DMS 273 treated with DMSO at 0.1 percent for 48 hours (cell line): Measurements from ENCODE around the gene AMZ1.
"Not testable (repeated sequence)": the region's sequence is repeated elsewhere in the genome, so short reads cannot be mapped to it uniquely, and the experiment has no call there.

Experiments used
- DNase-seq: peaks from one replicate; lab custom pipeline; 2025; lab: John Stamatoyannopoulos, UW

Gene AMZ1

DNA sequence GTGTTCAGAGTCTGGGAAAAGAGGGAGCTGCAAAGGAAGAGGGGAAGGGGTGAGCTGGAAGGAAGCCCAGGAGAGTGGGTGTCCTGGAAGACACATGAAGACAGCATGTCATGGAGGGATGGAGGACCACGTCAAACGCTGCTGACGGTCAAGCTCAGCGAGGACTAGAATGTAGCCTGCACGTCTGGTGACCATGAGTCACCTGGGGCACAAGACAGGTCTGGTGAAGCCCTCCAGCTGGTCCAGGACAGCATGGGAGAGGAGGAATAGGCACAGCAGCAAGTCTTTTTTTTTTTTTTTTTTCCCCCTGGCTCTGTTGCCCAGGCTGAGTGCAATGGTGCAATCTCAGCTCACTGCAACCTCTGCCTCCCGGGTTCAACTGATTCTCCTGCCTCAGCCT, 19.6 kb upstream of the AMZ1 start:
- DNase-seq, result no peak

DNA sequence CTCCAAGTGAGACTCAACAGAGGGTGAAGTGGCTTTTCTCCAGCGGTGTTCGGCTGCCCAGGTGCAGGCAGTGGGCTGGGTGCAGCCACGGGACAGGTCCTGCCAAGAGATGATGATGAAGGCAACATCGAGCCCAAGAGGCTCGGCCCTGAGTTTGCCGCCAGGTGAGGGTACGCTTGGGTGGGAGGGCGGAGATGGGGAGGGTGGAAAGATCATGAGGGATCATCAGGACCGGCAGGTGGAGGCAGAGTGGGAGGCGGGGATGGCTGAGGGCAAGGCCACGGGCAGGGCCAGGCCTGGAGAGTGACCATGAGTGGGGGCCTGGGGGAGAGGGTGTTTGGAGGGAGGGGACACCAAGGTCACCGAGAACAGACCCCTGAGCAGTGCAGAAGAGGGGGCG, 17.8 kb upstream of the AMZ1 start:
- DNase-seq, result no peak

DNA sequence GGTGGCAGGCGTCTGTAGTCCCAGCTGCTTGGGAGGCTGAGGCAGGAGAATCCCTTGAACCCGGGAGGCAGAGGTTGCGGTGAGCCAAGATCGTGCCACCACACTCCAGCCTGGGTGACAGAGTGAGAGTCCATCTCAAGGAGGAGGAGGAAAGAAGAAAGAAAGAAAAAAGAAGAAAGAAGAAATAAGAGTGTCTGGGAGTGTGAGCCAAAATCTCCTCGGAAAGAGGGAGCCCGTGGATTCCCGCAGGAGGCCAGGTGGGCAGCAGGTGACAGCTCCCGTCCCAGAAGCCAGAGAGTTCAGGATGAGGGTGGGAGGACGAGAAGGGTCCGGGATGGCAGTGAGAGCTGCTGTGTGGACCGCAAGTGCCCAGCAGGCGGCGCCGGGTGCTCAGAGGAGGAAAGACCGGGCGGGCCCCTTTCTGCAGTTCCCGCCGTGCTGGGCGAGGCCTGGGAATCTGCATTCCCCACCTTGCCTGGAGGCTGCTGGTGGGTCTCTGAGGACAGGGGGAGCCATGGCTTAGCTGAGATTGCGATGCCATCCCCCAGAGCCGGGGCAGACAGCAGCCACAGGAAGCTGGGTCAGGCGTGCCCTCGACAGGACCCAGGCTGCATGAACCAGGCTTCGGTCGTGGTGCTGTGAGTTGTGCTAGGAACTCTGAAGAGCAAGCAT, 17.1 kb upstream of the AMZ1 start:
- DNase-seq, result peak; percentile 20

DNA sequence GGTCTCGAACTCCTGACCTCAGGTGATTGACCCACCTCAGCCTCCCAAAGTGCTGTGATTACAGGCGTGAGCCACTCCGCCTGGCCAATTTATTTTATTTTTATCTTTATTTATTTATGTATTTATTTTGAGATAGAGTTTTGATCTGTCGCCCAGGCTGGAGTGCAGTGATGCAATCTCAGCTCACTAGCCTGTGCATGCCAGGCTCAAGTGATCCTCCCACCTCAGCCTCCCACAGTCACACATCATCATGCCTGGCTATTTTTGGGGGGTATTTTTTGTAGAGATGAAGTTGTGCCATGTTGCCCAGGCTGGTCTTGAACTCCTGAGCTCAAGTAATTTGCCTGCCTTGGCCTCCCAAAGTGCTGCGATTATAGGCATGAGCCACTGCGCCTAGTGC, 14.8 kb upstream of the AMZ1 start:
- DNase-seq, result not testable (repeated sequence)

DNA sequence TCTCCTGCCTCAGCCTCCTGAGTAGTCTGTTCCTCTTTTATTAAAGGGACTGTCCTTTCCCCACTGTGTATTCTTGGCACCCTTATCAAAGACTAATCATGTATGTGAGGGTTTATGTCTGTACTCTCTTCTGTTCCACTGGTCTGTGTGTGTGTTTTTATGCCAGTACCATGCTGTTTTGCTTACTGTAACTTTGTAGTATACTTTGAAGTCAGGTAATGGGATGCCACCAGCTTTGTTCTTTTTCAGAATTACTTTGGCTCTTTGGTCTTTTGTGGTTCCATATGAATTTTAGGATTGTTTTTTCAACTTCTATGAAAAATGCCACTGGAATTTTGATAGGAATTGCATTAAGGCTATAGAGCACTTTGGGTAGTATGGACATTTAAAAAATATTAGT, 14.1 kb upstream of the AMZ1 start:
- DNase-seq, result no peak

DNA sequence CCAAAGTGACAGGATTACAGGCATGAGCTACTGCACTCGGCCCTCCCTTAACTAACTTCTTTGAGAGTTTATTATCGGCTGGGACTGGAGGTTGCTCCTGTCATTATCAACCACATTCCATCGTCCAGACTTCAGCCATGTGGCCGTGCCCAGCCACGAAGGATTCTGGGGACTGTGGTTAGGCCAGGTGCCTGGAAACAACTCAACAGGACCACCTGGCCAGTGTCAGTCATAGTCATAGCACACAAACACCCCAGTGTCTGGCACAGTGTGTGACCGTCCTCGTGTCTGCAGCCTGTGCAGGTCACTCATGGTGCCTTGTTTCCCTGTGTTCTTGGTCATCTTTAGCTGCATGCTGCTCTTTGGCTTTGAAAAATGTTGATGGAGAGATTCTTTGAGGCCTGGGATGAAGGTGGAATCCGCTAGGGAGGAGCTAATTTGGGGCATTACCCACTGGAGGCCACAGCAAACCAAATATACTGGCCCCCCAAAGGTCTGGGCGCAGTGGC, 12.7 kb upstream of the AMZ1 start:
- no peak for DNase-seq

DNA sequence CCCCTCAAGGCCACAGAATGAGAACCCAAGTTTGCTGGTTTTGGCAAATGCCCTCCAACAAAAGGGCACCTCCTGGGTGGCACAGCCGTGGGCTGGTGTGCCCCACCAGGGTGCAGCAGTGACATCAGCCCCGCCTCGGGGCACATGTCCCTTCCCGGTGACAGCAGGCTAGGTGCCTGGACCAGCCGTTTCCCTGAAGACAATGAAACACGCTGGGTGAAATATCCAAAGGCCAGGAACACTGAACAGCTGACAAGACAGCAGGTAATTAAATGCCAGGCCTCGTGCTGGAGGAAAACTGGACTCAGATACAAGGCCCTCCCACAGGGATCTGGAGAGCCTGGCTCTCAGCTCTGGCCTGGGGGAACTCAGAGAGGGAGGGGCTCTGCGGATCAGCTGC, 11.4 kb upstream of the AMZ1 start:
- not testable (repeated sequence) for DNase-seq

DNA sequence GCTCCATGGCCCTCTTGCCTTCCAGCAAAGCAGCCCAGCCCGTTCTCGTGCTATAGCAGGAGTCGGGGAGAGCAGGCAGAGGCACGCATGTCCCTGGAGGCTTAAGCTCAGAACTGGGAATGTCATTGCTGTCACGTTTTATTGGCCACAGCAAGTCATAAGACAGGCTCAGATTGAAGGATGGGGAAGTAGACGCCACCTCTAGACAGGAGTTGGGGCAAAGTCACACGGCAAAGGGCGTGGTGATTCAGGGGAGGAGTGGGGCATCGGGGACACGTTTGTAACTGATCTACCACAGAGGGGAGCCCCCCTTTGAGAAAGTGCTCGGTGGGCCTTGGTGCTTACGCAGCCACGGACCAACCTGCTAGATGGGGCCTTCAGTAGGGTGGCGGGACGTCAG, 9.5 kb upstream of the AMZ1 start:
- not testable (repeated sequence) for DNase-seq

DNA sequence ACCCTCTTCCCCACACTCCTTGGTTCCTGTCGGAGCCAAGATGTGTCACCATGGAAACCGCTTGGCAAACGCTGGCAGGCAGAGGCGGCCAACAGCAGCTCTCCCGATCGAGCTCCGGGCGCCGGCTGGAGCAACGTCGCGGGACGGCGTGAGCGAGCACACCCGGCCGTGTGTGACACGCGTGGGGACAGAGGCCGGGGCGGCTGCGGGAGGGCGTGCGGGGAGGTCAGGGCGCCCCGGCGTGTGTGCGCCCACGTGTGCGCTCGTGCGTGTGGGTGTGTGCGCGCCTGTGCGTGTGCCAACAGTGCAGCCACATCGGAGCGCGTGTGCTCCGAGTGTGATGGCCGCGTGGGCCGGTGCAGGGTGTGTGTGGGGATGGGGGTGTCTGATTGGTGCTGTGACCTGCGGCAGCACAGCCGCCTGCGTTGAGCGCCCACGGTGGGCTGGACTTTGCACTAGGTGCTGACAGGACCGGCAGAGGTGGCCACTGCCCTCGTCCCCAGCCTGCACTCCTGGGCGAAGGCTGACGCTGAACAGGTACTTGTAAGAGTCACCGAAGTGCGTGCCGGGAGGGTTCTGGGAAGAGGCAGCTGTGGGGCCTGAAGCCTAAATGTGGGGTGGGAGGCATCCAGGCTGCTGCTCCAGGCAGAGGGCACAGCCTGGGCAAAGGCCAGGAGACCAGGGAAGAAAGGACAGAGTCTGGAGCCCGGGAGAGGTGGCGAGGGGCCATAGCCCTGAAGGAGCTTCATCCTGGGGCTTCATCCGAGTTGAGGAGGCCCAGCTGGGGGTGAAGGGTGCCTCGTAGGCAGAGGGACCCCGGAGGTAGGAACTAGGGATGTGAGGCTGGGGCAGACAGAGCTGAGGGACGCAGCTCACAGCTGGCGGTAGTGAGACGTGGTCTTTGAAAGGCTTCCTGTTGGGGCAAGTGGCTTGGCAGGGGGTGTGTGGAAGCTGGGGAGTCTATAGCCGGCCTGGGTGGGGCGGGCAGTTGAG, 8.6 kb upstream of the AMZ1 start:
- DNase-seq, result not testable (repeated sequence)

DNA sequence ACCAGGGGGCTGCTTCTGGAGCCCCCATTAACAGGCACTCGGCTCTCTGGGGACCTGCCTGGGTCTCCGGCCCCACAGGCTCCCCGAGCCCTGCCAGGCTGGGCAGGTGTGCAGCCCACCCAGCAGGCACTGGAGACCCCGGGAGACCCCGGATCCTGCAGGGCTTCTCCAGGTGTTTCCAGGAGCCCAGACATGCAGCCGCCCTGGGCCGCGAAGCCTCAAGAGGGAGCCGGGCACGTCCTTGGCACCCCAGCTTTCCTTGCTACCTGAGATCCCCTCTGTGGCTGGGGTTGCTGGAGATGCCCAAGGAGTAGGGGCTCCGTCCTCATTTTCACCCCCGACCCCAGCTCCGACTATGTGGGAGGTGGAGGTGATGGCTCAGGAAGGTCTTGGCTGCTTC, 7.7 kb upstream of the AMZ1 start:
- no peak for DNase-seq

DNA sequence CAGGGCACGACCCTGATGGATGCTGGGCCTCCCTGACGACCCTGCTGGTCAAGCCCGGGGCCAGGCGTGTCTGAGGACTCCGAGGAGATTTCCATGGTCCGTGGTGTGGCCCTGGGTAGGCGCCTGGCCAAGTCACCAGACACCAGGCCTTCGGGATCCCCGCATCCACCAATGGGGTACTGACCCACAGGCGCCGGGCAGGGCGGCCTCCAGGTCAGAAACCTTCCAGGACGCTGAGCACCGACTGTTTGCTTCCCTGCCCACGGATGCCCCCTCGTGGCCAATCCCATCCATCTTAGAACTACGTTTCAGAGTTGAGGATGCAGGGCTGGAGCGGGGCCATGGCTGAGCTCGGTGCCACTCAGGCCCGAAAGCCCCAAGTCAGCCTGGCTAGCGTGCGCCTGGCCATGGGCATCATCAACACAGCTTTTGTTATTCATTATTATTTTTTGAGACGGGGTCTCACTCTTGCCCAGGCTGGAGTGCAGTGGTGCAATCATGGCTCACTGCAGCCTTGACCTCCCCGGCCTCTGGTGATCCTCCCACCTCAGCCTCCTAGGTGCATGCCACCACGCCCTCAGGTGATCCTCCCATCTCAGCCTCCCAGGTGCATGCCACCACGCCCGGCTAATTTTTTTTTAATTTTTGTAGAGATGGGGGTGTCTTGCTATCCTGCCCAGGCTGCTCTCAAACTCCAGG, 7.1 kb upstream of the AMZ1 start:
- no peak for DNase-seq

DNA sequence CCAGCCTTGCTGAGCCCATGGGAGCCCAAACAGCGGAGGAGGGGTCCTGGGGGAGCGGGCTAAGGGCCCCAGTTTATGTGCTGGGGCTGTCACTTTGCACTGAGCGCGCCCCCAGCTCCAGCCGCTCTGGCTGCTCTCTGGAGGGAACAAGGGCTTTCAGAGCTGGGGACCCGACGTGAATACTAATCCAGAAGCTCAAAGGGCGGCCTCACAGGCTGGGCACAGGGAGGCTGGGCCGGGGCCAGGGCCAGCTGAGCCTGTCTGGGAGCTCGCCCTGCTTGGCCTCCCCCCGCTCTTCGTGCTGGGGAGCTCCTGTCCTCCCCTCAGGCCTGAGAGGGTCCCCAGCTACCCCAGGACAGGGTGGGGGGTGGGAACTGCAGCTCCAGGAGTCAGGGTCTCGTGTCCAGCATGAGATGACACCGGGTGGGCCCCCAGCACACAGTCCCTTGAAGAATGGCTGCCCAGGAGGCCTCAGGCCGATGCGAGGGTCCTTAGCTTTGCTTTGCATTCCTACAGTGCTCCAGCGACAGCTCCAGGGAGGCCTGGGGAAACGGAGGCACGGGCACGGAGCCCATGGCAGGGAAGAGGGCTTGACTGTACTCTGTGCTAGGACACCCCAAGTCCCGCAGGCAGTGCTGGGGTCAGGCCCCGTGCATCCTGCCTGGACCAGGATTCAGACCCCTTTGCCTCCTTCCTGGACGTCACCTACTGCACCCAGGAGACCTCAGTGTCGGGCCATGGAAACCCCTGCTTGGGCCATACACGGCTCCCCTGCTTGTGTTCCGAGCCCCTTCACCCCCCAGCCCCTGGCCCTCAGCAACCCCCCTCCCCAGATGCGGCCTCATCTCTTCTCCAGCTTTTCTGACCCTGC, 5.8 kb upstream of the AMZ1 start:
- DNase-seq, result no peak

DNA sequence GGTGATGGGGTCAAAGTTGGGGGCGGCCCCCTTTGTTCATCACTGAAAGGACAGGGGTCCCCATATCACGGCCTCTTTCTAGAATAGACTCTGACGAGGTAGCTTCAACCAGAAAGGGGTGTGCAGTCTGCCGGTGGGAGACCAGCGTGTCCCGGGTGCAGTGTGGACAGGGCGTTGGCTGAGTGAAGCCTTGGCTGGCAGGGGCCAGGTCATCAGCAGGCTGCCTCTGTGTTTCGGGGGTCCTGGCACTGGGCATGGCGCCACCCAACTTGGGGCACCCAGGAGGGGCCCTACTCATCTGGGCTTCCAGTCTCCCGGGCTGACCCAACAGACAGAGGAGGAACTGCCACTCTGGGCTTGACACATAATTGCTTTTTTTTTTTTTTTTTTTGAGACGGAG, 3.5 kb upstream of the AMZ1 start:
- DNase-seq, result no peak

DNA sequence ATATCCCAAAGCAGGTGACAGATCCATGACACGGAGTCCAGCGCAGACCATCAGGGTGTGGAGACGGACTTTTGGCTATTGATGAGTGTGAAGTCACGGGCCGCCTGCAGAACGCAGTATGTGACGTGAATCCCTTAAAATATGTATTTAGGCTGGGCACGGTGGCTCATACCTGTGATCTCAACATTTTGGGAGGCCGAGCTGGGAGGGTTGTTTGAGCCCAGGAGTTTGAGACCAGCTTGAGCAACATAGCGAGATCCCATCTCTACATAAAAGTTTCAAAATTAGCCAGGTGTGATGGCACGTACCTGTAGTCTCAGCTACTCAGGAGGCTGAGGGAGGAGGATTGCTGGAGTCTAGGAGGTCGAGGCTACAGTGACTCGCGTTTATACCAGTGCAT, 1.9 kb upstream of the AMZ1 start:
- no peak for DNase-seq

DNA sequence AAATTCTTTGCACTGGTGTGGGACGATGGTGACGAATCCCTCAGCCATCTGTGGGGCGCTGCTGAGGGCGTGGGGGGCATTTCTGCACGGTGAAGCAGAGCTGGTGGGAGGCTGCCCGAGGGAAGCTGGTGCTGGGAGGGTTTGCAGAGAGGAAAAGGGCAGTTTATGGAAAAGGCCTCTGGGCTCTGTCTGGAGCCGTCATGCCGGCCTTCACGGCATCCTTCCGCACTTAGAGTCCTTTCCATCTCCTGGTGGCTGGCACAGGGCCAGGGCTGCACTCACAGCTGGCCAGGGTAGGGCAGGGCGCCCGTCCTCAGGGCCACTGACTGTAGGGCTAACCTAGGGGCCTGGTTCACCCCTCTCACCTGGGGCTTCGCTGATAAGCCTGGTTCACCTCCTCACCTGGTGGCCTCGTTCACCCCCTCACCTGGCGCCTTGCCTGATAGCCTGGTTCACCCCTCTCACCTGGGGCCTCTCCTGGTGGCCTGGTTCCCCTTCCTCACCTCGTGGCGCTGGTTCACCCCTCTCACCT, 598 bp upstream of the AMZ1 start:
- no peak for DNase-seq

DNA sequence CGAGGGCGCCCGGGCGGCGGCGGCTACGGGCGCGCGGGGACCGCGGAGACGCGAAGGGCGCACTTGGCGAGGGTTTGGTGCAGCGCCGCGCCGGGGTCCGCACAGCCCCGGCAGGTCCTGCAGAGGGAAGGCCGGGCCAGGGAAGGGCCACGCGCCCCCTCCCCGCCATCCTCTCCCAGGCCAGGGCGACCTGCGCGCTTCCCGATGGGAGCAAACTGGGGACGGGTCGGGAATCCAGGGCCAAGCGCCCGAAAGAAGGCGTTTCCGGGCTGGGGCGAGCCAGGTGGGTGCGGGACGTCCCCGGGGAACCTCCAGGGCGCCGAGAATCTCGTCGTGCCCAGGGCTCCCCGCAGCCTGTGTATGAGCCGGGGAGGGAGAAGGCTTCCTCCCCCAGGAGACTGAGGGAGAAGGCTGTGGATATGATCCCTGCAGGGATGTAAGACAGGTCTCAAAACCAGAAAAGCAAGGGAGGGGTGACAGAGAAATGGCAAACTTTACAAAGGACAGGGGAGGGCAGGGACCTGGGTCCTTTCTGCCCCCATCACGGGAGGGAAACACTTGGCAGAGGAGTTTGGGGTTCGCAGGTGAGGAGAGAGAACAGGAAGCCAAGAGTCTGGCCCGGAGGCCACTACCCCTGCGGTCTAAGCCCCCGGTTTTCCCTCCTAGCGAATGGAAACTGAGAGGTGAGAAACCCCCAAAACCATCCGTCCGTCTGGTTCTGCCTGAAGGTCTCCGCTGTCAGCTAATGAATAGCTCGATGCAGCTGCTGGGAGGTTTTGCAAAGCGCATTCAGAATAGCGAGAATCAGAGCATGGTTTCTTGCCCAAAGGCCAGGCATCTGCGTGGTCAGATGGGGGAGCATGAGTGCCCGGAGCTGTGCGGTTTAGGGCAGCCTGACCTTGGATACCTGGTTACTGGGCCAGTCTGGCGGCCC, 674 bp downstream of the AMZ1 start:
- no peak for DNase-seq

DNA sequence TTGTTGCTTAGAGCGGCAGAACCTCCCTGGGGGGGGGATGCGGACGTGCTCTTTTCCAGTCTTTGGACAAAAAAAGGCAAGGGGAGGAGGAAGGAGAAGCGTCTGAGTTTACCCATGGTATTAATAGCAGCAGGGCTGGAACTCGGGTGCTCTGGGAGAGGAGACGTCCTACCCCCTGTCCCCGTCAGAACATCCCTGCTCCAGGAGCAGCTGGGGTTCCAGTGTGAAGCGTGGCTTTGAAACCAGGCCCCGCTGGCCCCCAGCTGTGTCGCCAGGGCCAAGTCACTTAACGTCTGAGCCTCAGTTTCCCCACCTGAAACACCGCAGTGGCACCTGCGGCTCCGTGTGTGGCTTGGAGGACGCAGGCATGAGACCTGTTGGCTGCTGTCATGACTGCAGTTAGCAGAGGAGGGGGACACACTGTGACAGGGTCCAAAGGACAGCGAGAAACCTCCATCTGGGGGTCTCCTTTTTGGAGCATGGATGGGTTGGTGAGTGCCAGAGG, 1.4 kb downstream of the AMZ1 start:
- no peak for DNase-seq

DNA sequence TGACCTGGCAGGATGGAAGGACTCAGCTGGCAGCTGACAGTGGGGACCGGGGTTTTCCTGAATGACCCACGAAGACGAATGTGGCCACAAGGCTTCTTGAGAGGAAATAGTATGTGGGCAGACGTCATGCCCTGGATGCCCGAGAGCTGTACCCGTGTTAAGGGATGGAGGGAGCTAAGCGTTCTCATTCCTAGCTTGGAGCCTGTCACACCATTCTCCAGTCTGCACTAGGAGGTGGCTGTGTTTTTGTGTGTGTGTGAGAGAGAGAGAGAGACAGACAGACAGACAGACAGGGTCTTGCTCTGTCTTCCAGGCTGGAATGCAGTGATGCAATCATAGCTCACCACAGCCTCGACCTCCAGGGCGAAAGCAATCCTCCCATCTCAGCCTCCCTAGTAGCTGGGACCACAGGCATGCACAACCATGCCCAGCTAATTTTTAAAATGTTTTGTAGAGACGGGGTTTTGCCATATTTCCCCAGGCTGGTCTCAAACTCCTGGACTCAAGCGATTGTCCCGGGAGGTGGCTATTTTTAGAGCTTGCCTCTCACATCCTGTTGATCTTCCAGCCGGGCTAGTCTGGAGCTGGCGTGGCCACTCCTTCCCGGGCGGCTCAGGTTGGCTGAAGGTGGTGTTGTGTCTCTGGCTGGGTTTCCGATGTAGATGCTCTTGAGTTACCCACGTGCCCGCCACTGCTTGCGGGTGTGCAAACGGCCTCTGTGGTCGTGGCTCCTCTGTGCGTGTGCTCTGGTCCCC, 2.1 kb downstream of the AMZ1 start:
- DNase-seq, result no peak

DNA sequence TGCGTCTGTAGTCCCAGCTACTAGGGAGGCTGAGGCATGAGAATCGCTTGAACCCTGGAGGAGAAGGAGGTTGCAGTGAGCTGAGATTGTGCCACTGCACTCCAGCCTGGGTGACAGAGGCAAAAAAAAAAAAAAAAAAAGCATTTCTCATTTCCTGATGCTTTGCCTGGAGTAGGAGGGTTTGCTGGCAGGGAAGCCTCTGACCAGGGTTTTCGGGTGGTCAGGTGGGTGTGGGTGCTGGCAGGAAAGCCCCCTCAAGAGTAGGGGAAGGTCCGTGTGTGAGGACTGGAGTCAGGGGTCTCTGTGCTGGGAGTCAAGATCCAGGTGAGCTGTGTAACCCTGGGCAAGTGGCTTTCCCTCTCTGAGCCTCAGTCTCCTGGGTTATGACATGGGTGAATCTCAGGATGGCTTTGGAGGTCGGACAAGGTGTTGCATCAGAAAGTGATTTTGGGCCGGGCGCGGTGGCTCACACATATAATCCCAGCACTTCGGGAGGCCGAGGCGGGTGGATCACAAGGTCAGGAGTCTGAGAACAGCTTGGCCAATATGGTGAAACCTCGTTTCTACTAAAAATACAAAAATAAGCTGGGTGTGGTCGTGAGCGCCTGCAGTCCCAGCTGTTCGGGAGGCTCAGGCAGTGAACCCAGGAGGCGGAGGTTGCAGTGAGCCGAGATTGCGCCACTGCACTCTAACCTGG, 3.2 kb downstream of the AMZ1 start:
- no peak for DNase-seq
